CD4-positive, alpha-beta T cell treated with Interleukin-17A for 1 hour (primary cell): ENCODE results near the gene U2AF2.

Experiments
- DNase-seq: peaks from one replicate; pipeline ENCODE4 v3.0.0-alpha.2; 2020

Gene U2AF2

DNA sequence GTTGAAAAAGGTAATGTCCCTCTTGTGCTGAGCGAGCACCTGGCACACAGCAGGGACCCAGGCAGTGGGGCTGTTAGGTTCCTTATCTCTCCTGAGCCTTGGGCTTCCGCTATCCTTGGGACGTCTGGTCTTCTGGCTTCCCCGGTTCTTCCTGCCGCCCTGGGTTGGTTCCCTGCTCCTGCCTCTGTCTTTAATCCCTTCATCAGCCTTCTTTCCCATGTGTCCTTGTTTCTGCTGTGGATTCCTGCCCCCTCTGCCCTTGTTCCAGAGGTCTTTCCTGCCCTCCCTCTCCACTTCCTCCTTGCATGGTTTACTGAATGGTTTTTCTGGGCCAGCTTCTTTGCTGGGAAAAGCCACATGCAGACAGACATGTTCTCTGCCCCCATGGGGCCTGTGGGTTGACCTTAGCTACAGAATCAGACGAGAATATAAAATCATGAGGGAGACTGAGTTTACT lies 22.8 kb downstream of the U2AF2 start:
- no peak for DNase-seq

DNA sequence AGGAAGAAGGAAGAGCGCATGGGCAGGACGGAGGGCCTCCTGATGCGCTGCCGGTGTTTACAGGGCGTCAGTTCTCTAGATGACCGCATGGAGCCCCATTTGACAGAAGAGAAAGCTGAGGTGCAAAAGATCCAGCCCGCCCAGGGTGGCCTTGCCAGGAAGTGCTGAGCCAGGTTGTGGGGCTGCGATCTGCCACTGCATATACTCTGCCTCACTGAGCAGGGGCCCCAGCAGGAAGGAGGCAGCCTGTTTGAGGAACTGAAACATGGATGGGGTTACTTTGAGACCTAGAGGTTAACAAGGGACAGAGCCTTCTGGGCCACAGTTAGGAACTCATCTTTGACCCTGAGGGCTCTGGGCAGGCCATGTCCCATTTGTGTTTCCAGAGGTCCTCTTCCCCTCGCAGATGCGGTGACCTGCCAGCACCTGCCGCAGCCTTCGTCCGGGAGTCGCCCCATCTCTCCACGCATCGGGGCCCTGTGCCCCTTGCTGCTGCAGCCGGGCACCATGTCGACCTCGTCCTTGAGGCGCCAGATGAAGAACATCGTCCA lies 23.4 kb downstream of the U2AF2 start:
- DNase-seq = peak; percentile 32

DNA sequence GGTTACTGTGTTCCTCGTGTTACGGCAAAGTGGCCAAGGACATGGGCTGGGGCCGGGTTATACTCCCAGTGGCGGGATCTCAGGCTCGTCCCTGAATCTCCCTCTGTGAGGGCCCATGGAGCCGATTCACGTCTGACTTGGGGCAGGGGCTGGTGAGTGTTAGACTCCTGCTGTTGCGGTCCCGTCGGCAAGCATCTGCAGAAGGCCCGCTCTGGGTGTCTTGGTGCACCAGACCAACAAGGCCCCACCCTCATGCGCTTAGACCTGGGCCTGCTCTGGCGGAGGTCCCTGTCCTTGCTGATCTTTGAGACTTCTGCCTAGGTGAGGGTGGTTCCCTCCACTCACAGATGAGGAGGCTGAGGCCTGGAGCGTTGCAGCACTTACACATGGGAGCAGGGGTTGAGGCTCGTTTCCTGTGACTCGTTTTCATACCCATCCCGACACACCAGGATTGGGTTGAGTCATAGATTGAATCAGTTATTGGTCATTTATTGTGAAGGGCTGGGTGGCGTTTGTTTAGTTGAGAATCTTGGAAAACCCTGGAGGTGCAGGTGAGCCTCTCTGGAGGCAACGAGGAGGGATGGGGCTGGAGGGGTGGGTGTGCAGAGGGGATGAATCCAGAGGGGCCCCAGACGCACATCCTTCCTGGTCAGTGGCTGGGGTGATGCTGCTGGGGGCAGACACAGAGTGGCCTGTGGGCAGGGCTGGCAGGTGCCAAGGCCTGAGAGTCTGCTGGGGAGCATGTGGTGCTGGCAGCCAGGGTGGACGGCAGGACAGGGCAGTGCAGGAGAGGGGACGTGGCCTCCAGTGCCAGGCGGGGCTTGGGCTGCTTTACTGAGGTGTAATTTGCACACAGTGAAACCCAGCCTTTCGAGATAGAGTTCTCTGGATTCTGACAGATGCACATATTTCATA lies 24.8 kb downstream of the U2AF2 start:
- DNase-seq = no peak

DNA sequence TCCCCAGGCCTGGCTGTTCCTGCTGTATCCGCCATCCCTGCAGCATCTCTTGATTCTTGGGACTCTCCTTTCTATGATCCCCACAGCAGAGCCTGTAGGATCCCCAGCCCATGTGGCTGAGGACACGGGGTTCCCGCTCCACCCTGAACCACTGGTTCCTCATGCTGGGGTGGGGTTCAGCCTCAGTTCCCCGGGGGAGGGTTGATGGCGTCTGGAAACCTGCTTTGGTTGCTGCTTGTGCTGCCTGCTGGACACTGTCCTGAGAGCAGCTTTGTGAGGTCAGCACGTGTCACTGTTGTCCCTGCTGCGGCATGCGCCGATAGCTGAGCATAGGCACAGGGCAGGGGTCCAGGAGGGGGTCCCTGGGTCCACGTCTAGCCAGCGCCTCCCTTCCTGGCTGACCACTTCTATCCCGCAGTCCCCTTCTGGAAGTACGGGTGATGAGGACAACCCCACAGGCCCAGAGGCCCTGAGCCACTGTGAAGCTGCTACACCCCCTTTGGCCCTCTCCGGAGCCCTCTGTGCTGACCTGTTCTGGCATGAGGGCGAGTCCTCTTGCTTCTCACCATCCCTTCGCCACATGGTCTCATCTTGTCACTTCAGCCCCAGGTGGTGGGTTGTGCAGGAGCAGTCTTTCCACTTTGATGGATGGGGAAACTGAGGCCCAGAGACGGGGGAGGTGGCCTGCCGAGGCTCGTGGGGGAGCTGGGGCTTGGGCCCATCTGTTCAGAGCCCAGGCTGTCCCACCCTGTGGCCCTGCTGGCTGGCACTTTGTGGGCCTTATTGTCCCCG lies 25.7 kb downstream of the U2AF2 start:
- no peak for DNase-seq

DNA sequence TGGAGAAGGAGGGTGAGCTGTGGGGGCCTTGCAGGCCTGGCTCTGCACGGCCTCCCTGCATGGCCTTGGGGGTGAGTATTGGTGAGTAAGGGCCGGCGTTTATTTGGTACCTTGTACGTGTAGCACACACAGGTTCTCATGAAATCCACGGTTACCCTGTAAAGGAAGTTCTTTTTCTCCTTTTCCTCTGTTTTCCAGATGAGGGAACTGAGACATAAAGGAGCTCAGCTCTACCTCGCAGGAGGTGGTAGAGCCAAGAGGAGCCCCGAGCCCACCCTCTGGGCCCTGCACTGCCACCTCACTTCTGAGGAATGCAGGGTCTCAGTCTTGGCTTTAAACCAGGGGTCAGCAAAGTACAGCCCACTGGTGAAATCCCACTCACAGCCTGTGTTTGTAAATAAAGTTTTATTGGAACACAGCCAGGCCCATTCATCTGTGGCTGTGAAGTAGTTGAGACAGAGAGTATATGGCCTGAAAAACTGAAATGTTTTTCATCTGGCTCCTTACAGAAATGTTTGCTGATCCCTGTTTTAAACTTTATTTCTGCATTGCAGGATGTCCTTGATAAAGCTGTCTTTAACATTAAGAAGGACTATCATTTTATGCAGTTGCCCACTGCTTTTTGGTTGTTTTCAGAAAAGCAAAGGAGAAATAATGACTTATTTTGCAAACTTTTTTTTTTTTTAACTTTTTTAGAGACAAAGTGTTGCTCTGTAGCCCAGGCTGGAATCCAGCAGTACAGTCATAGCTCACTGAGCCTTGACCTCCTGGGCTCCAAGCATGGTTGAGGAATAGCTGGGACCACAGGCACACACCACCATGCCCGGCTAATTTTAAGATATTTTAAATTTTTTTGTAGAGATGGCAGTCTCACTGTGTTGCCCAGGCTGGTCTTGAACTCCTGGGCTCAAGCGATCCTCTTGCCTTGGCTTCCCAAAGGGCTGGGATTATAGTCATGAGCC lies 26.6 kb downstream of the U2AF2 start:
- no peak for DNase-seq

- no peak for DNase-seq
Observed at GRCh38 chr19:55683449-55684261, 28.8 kb downstream of the U2AF2 start.

GRCh38 chr19:55684946-55685681 lies 30.3 kb downstream of the U2AF2 start:
- DNase-seq = no peak

- DNase-seq = no peak
Observed at GRCh38 chr19:55685776-55686175, 30.9 kb downstream of the U2AF2 start.

DNA sequence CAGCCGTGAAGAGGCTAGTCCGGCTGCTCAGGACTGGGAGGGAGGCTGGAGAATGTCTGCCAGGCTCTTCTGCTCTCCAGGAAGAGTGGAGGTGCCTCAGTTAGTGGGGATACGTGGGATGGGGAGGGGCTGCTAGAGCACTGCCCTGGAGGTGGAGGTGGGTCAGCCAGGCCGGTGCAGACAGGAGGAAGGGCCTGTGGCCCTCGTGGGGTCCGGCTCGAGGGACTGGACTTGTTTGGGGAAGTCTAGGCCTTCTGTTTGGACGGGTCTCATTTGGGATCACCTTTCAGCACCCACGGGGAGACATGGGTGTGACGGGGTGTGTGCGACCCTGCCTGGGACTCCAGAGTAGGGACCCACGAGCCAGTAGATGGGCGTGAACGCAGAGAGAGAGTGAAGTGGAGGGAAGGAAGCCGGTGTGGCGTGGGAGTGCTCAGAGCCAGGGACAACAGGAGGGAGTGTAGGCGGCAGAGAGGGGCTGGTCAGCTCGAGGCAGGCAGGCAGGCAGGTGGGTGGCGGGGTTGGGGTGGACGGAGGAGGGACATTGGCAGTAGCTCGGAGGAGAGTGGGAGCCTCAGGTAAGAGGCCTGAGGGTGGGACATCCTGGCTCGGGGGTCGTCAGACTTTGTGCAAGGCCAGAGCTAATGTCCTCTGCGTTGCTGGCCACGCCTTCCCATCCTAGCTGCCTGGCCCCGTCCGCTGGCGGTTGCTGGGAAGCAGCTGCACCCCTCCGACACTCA lies 31.6 kb downstream of the U2AF2 start:
- DNase-seq = no peak

DNA sequence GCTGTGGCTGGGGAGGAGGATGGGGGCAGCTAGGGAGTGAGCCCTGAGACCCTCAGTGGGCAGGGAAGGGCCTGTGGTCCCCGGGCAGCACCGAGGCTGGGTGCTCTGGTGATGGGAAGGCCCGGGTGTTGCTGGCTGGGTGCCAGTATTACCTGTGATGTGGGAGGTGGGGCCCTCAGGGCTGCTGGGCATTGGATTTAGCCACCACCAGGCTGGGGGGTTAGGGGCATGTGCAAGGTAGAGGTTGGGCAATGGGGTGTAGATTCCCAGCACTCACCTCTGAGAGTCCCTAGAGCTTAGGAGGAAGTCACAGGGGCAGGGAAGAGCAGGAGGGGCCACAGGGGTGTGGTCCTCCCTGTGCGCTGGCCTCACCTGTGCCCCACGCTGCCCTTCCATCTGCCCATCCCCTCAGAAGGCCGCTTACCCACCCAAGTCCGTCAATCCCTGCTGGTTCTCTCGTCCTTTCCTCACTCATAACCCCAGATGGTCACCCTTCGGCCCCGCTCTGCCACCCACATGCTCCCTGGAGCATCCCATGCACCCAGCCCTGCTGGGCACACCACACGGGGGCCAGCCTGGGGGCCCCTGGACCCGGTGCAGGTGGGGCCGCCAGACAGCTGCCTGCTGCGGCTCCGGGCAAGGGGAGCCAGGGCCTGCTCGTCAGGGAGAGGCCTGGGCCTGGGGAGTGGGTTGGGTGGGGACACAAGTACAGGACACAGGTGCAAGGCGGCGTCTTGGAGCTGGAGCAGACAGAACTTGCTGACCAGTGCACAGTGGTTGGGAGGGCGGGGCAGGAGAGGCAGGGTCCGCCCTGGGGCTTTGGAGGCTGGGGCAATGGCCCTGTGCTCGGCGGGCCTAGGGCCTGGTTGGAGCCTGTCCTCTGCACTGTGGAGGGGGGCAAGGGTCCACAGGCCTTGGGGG lies 32.7 kb downstream of the U2AF2 start:
- DNase-seq = no peak

- no peak for DNase-seq
Observed at GRCh38 chr19:55688422-55689218, 33.8 kb downstream of the U2AF2 start.

- DNase-seq = no peak
Observed at GRCh38 chr19:55689411-55690108, 34.7 kb downstream of the U2AF2 start.

DNA sequence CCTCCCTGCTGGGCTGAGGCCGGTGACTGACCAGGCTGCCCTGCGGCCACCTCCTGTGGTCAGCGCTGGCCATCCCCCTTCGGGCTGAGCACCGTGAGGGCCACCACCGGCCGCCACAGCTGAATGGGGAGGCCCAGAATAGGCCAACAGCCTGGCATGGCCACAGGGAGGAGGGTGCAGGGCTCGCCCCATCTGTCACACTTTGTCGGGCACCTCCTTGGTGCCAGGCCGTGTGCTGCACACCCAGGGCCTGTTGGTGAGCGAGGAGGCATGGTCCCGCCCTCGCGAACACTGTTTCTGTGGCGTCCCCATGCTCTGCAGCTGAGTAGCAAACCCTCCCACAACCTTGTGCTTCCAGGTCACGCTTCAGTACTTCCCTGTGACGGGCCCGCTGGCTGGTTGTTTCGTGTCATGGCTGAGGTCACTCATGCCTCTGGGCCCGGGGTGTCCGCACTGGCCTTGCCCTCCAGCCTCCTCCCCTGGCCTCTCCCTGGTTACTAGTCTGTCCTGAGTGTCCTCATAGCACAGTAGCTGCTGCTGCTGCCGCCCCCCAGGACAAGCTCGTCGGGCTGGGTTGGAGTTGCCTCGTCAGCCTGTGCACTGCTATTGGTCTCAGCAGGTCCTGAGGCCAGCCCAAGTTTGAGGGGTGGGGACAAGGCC lies 35.4 kb downstream of the U2AF2 start:
- DNase-seq = no peak

- no peak for DNase-seq
Observed at GRCh38 chr19:55690769-55691545, 36.1 kb downstream of the U2AF2 start.

GRCh38 chr19:55691561-55692481 lies 37.0 kb downstream of the U2AF2 start:
- no peak for DNase-seq
